Neural cell (in vitro differentiated cells): ENCODE results near the gene ZAP70. TPM values are rescaled to one million over a fixed set of nuclear protein-coding genes. Genes with fewer than 3 reads are reported as not detected.

Experiments
- H2AFZ ChIP-seq: fragments of 200-600, 300-800 bp; sonication (generic), shearing (Covaris generic); 2 replicates; pipeline ENCODE4 v1.6.0; 2014; ENCODE audit warnings: low read depth, mild to moderate bottlenecking, antibody characterized with exemption, low read length, moderate library complexity
- H3F3A ChIP-seq: fragments of 200-600 bp; shearing (Covaris generic); 2 replicates; pipeline ENCODE4 v1.6.1; 2016; ENCODE audit warnings: mild to moderate bottlenecking, moderate library complexity, mixed read lengths, antibody characterized with exemption, low read length; ENCODE audit not compliant: insufficient read depth, poor library complexity, severe bottlenecking
- H3K27ac ChIP-seq: fragments of 200-600, 300-800 bp; sonication (generic), shearing (Covaris generic); 2 replicates; pipeline ENCODE4 v1.5.1; 2014; ENCODE audit warnings: mild to moderate bottlenecking, low read length, moderate library complexity
- H3K27me3 ChIP-seq: fragments of 300-800, 200-600 bp; sonication (generic), shearing (Covaris generic); 2 replicates; pipeline ENCODE4 v1.6.0; 2014; ENCODE audit warnings: mild to moderate bottlenecking, low read depth, low read length, moderate library complexity; ENCODE audit not compliant: insufficient read depth
- H3K36me3 ChIP-seq: fragments of 300-800, 200-600 bp; sonication (generic), shearing (Covaris generic); 2 replicates; pipeline ENCODE4 v1.5.1; 2014; ENCODE audit warnings: mild to moderate bottlenecking, antibody characterized with exemption, low read length, moderate library complexity; ENCODE audit not compliant: insufficient read depth
- H3K4me2 ChIP-seq: fragments of 300-800, 200-600 bp; sonication (generic), shearing (Covaris generic); 2 replicates; pipeline ENCODE4 v1.6.0; 2014; ENCODE audit warnings: mild to moderate bottlenecking, low read length
- H3K4me3 ChIP-seq: fragments of 300-800, 200-600 bp; sonication (generic), shearing (Covaris generic); 2 replicates; pipeline ENCODE4 v1.5.1; 2014; ENCODE audit warnings: mild to moderate bottlenecking, low read length, moderate library complexity
- H3K79me2 ChIP-seq: fragments of 200-600 bp; shearing (Covaris generic); replicated peaks from 2 replicates; pipeline ENCODE4 v1.6.0; 2014; ENCODE audit warnings: mild to moderate bottlenecking, low read length, moderate library complexity; ENCODE audit not compliant: insufficient read depth
- H3K9ac ChIP-seq: fragments of 300-800, 200-600 bp; sonication (generic), shearing (Covaris generic); 2 replicates; pipeline ENCODE4 v1.6.1; 2016; ENCODE audit warnings: mild to moderate bottlenecking, low read length, mixed read lengths
- H3K9me2 ChIP-seq: fragments of 200-600 bp; shearing (Covaris generic); 2 replicates; pipeline ENCODE4 v1.6.1; 2016; ENCODE audit warnings: mild to moderate bottlenecking, low read length, mixed read lengths; ENCODE audit not compliant: insufficient read depth
- H3K9me3 ChIP-seq: fragments of 200-600, 300-800 bp; sonication (generic), shearing (Covaris generic); 2 replicates; pipeline ENCODE4 v1.6.1; 2016; ENCODE audit warnings: mild to moderate bottlenecking, mixed run types, low read length, moderate library complexity, mixed read lengths
- H4K20me1 ChIP-seq: fragments of 200-600 bp; shearing (Covaris generic); 2 replicates; pipeline ENCODE4 v1.6.1; 2016; ENCODE audit warnings: mild to moderate bottlenecking, mixed run types; ENCODE audit not compliant: insufficient read depth
- EP300 ChIP-seq: fragments of 450-650 bp; conservative IDR thresholded peaks from 2 replicates; pipeline ENCODE4 v1.6.1; 2014; ENCODE audit warnings: antibody characterized with exemption, mild to moderate bottlenecking, moderate library complexity; ENCODE audit not compliant: poor library complexity, severe bottlenecking
- EZH2 ChIP-seq: fragments of 200-600, 300-800 bp; shearing (Covaris generic), sonication (generic); IDR thresholded peaks from 2 replicates; pipeline ENCODE4 v1.6.1; 2014; ENCODE audit warnings: antibody characterized with exemption, low read length, borderline replicate concordance, mild to moderate bottlenecking; ENCODE audit not compliant: insufficient read depth, poor library complexity, severe bottlenecking
- MXI1 ChIP-seq: fragments of 450-650 bp; conservative IDR thresholded peaks from 2 replicates; pipeline ENCODE4 v1.6.1; 2014; ENCODE audit warnings: antibody characterized with exemption, mild to moderate bottlenecking; ENCODE audit not compliant: poor library complexity, severe bottlenecking
- POLR2AphosphoS5 ChIP-seq: IDR thresholded peaks from 2 replicates; pipeline ENCODE4 v1.6.1; 2012
- RAD21 ChIP-seq: fragments of 450-650 bp; conservative IDR thresholded peaks from 2 replicates; pipeline ENCODE4 v1.6.1; 2014; ENCODE audit warnings: antibody characterized with exemption, mild to moderate bottlenecking, moderate library complexity
- SMC3 ChIP-seq: fragments of 450-650 bp; conservative IDR thresholded peaks from 2 replicates; pipeline ENCODE4 v1.6.1; 2014; ENCODE audit warnings: antibody characterized with exemption, mild to moderate bottlenecking, moderate library complexity; ENCODE audit not compliant: poor library complexity
- TAF1 ChIP-seq: IDR thresholded peaks from 2 replicates; pipeline ENCODE4 v1.6.1; 2012; ENCODE audit warnings: low read depth
- polyA plus RNA-seq: library from polyadenylated mRNA; depleted of rRNA; stranded (reverse); fragments of >200 nt; gene quantifications from 2 replicates; pipeline ENCODE4 v1.2.3, GENCODE V29; 2014
- TF ChIP-seq, protein P1 (sequence below): IDR thresholded peaks from 2 replicates; pipeline ENCODE4 v1.6.1; 2012; ENCODE audit warnings: borderline replicate concordance
- TF ChIP-seq, protein P2 (sequence below): fragments of 450-650 bp; IDR thresholded peaks from 2 replicates; pipeline ENCODE4 v1.5.1; 2014; ENCODE audit warnings: antibody characterized with exemption, mild to moderate bottlenecking, moderate library complexity; ENCODE audit not compliant: poor library complexity, severe bottlenecking

Gene ZAP70
- polyA plus RNA-seq, 1 donor from 2014 or later, result 0.59 TPM

DNA sequence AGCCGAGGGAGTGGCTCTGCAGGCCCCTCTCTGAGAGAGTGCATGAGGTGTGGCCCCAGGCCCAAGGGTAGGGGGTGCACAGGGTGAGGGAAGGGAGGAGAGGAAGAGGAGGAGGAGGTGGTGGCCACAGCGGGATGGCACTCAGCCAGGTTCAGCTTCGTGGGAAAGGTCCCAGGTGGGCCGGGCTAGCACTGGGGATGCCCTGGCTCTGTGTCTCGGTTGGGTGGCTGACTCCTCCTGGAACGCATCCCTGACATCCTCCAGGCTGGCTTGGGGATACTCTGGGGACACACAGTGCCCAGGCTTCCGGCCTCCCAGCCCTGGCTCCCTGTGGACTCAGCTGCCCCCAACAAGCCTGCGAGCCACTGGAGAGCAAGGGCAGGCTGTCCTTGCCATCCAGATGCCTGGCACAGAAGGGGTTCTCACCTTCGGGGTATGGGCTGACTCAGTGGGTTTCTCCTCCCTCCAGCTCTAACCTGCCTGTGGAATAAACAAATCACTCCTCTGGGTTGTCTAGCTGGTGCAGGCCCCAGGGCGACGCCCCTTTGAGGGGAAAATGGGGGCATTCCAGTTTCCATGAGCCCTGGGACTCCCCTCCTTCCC, 582 bp upstream of the ZAP70 start:
- Histone ChIP-seq H3K4me2 (no peak overlapping the region), H3K9me3 (no peaks in the 10 kb centered on the region), H3F3A (no peaks in the 10 kb centered on the region), H2AFZ (no peak overlapping the region), H3K27me3 (no peaks in the 10 kb centered on the region), H4K20me1 (no peaks in the 10 kb centered on the region), H3K9me2 (no peaks in the 10 kb centered on the region), H3K4me3 (no peak overlapping the region), H3K27ac (no peak overlapping the region), H3K79me2 (no peaks in the 10 kb centered on the region), H3K36me3 (no peaks in the 10 kb centered on the region), H3K9ac (no peak overlapping the region)
- TF ChIP-seq, protein P1, sequence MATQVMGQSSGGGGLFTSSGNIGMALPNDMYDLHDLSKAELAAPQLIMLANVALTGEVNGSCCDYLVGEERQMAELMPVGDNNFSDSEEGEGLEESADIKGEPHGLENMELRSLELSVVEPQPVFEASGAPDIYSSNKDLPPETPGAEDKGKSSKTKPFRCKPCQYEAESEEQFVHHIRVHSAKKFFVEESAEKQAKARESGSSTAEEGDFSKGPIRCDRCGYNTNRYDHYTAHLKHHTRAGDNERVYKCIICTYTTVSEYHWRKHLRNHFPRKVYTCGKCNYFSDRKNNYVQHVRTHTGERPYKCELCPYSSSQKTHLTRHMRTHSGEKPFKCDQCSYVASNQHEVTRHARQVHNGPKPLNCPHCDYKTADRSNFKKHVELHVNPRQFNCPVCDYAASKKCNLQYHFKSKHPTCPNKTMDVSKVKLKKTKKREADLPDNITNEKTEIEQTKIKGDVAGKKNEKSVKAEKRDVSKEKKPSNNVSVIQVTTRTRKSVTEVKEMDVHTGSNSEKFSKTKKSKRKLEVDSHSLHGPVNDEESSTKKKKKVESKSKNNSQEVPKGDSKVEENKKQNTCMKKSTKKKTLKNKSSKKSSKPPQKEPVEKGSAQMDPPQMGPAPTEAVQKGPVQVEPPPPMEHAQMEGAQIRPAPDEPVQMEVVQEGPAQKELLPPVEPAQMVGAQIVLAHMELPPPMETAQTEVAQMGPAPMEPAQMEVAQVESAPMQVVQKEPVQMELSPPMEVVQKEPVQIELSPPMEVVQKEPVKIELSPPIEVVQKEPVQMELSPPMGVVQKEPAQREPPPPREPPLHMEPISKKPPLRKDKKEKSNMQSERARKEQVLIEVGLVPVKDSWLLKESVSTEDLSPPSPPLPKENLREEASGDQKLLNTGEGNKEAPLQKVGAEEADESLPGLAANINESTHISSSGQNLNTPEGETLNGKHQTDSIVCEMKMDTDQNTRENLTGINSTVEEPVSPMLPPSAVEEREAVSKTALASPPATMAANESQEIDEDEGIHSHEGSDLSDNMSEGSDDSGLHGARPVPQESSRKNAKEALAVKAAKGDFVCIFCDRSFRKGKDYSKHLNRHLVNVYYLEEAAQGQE, result no peak
- TF ChIP-seq TAF1, result no peak
- TF ChIP-seq SMC3, result no peak
- no peak for TF ChIP-seq EZH2
- no peak for TF ChIP-seq RAD21
- no peak for TF ChIP-seq POLR2AphosphoS5
- no peak for TF ChIP-seq MXI1

DNA sequence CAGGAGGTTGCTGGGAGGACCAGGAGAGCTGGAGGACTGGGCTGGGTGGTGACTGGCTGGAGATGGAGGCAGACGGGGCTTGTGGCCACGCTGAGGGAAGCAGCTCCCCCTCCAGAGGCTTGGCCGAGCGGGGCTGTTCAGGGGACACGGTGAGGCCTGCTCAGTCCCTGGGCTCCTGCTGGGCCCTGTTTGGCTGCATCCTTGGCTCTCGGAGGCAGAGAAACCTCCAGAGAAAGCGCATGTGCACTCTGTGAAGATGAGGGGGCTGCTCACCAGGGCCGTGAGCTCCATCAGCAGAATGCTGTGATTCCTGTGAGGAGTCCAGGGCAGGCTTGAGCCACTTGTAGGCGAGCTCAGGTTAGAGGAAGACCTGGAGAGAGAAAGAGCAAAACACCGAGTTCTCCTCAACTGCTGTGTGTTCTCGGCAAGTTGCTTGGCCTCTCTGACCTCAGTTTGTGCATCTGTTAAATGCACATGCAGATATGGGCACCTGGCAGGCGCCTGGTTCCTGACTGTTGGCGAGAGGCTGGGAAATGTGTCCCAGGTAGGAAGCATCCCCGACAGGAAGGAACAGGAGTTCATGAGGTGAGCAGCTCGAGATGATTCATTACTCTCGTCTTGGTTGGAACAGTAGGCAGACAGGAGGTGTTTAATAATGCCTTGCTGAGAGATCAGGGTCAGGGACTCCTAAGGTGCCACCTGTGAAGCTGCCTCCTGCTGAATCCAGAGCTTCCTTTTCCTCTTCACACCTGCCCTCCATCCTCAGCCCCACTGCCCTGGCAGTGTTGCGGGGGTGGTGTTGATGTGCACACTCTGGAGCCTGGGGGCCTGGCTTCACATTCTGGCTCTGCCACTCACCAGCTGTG, 941 bp downstream of the ZAP70 start:
- H3K4me3 ChIP-seq, result no peak overlapping the region
- no peaks in the 10 kb centered on the region for H3K9me2 ChIP-seq
- TF ChIP-seq EP300 (no peak), EZH2 (no peak), TAF1 (no peak), MXI1 (no peak), POLR2AphosphoS5 (no peak), SMC3 (no peak), RAD21 (no peak)
- TF ChIP-seq, protein P1, result no peak
- TF ChIP-seq, protein P2, sequence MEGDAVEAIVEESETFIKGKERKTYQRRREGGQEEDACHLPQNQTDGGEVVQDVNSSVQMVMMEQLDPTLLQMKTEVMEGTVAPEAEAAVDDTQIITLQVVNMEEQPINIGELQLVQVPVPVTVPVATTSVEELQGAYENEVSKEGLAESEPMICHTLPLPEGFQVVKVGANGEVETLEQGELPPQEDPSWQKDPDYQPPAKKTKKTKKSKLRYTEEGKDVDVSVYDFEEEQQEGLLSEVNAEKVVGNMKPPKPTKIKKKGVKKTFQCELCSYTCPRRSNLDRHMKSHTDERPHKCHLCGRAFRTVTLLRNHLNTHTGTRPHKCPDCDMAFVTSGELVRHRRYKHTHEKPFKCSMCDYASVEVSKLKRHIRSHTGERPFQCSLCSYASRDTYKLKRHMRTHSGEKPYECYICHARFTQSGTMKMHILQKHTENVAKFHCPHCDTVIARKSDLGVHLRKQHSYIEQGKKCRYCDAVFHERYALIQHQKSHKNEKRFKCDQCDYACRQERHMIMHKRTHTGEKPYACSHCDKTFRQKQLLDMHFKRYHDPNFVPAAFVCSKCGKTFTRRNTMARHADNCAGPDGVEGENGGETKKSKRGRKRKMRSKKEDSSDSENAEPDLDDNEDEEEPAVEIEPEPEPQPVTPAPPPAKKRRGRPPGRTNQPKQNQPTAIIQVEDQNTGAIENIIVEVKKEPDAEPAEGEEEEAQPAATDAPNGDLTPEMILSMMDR, result no peak
- H4K20me1 ChIP-seq, result no peaks in the 10 kb centered on the region
- H2AFZ ChIP-seq, result no peak overlapping the region
- H3K9ac ChIP-seq, result no peak overlapping the region
- H3K9me3 ChIP-seq, result no peaks in the 10 kb centered on the region
- H3K36me3 ChIP-seq, result no peaks in the 10 kb centered on the region
- no peaks in the 10 kb centered on the region for H3F3A ChIP-seq
- no peak overlapping the region for H3K27ac ChIP-seq
- H3K4me2 ChIP-seq, result no peak overlapping the region
- no peaks in the 10 kb centered on the region for H3K27me3 ChIP-seq
- no peaks in the 10 kb centered on the region for H3K79me2 ChIP-seq
